GM19438 (cell line): ENCODE results near the gene ARHGAP26.
"Not testable (repeated sequence)": the region's sequence is repeated elsewhere in the genome, so short reads cannot be mapped to it uniquely, and the experiment has no call there.

Source experiments
- ATAC-seq: cut with Tn5 transposase; IDR thresholded peaks from one replicate; pipeline ENCODE4 v1.9.1; 2021; ENCODE audit warnings: low read depth; ENCODE audit not compliant: unreplicated experiment

ARHGAP26 gene

GRCh38 chr5:143093452-143094086, 323.4 kb downstream of the ARHGAP26 start:
- ATAC-seq: no peak

GRCh38 chr5:143094087-143094521, 323.9 kb downstream of the ARHGAP26 start:
- ATAC-seq: no peak

- ATAC-seq: not testable (repeated sequence)
Observed at GRCh38 chr5:143094608-143095007, 324.4 kb downstream of the ARHGAP26 start.

GRCh38 chr5:143101121-143101520, 330.9 kb downstream of the ARHGAP26 start:
- peak; percentile 96 for ATAC-seq

GRCh38 chr5:143101725-143102386, 331.7 kb downstream of the ARHGAP26 start:
- no peak for ATAC-seq

- no peak for ATAC-seq
Observed at GRCh38 chr5:143102411-143102810, 332.2 kb downstream of the ARHGAP26 start.

- no peak for ATAC-seq
Observed at GRCh38 chr5:143105216-143105905, 335.2 kb downstream of the ARHGAP26 start.

GRCh38 chr5:143106174-143106573, 336.0 kb downstream of the ARHGAP26 start:
- no peak for ATAC-seq

GRCh38 chr5:143108498-143109128, 338.4 kb downstream of the ARHGAP26 start:
- no peak for ATAC-seq

- no peak for ATAC-seq
Observed at GRCh38 chr5:143110591-143110990, 340.4 kb downstream of the ARHGAP26 start.

- ATAC-seq: no peak
Observed at GRCh38 chr5:143111799-143112198, 341.6 kb downstream of the ARHGAP26 start.

- no peak for ATAC-seq
Observed at GRCh38 chr5:143113461-143113860, 343.3 kb downstream of the ARHGAP26 start.

GRCh38 chr5:143114481-143114880, 344.3 kb downstream of the ARHGAP26 start:
- no peak for ATAC-seq

GRCh38 chr5:143115381-143115780, 345.2 kb downstream of the ARHGAP26 start:
- ATAC-seq: no peak

- ATAC-seq: no peak
Observed at GRCh38 chr5:143116814-143117213, 346.6 kb downstream of the ARHGAP26 start.

- no peak for ATAC-seq
Observed at GRCh38 chr5:143117821-143118220, 347.6 kb downstream of the ARHGAP26 start.

GRCh38 chr5:143118222-143118621, 348.0 kb downstream of the ARHGAP26 start:
- ATAC-seq: no peak

- not testable (repeated sequence) for ATAC-seq
Observed at GRCh38 chr5:143118818-143119217, 348.6 kb downstream of the ARHGAP26 start.

GRCh38 chr5:143119291-143119769, 349.2 kb downstream of the ARHGAP26 start:
- no peak for ATAC-seq

GRCh38 chr5:143119881-143120341, 349.7 kb downstream of the ARHGAP26 start:
- no peak for ATAC-seq
